GM18505 (cell line): ENCODE data around the gene AGXT.

ENCODE experiments used
- ATAC-seq: cut with Tn5 transposase; IDR thresholded peaks from one replicate; pipeline ENCODE4 v1.9.1; 2021; ENCODE audit not compliant: unreplicated experiment
- POLR2A ChIP-seq: IDR thresholded peaks from 4 replicates; pipeline ENCODE4 v1.6.1; 2011; ENCODE audit warnings: borderline replicate concordance; ENCODE audit not compliant: insufficient read depth, insufficient read length; ENCODE audit errors: extremely low read depth

The AGXT gene

GRCh38 chr2:240848900-240849680 is 19.5 kb upstream of the AGXT start:
- no peak for TF ChIP-seq POLR2A
- ATAC-seq, result no peak

GRCh38 chr2:240850026-240850425 is 18.6 kb upstream of the AGXT start:
- no peak for ATAC-seq
- TF ChIP-seq POLR2A, result no peak

GRCh38 chr2:240850756-240851077 is 17.9 kb upstream of the AGXT start:
- no peak for ATAC-seq
- TF ChIP-seq POLR2A, result no peak

- TF ChIP-seq POLR2A, result no peak
- no peak for ATAC-seq
These were observed 17.3 kb upstream of the AGXT start for GRCh38 chr2:240851078-240851991.

GRCh38 chr2:240852671-240853314 is 15.8 kb upstream of the AGXT start:
- no peak for ATAC-seq

GRCh38 chr2:240855670-240856069 is 13.0 kb upstream of the AGXT start:
- no peak for ATAC-seq
- no peak for TF ChIP-seq POLR2A

More at GRCh38 chr2:240852671-240853314, 15.8 kb upstream of the AGXT start:
- TF ChIP-seq POLR2A, result no peak

GRCh38 chr2:240856151-240856980 is 12.3 kb upstream of the AGXT start:
- TF ChIP-seq POLR2A, result no peak

GRCh38 chr2:240857039-240858008 is 11.3 kb upstream of the AGXT start:
- ATAC-seq, result no peak
- TF ChIP-seq POLR2A, result no peak

More at GRCh38 chr2:240856151-240856980, 12.3 kb upstream of the AGXT start:
- ATAC-seq, result no peak

- ATAC-seq, result no peak
- no peak for TF ChIP-seq POLR2A
These were observed 10.3 kb upstream of the AGXT start for GRCh38 chr2:240858321-240858720.

- no peak for ATAC-seq
- TF ChIP-seq POLR2A, result no peak
These were observed 9.8 kb upstream of the AGXT start for GRCh38 chr2:240858871-240859270.

GRCh38 chr2:240861547-240861946 is 7.1 kb upstream of the AGXT start:
- ATAC-seq, result no peak
- TF ChIP-seq POLR2A, result no peak

GRCh38 chr2:240864475-240864874 is 4.1 kb upstream of the AGXT start:
- no peak for TF ChIP-seq POLR2A
- no peak for ATAC-seq
